Measurements from ENCODE around the gene PSD2. TPM values are rescaled to one million over a fixed set of nuclear protein-coding genes. Genes with fewer than 3 reads are reported as not detected.

The PSD2 gene
- total and polyA plus RNA-seq, 2 experiments from 2014 or later: 0.08 to 0.10 TPM

DNA sequence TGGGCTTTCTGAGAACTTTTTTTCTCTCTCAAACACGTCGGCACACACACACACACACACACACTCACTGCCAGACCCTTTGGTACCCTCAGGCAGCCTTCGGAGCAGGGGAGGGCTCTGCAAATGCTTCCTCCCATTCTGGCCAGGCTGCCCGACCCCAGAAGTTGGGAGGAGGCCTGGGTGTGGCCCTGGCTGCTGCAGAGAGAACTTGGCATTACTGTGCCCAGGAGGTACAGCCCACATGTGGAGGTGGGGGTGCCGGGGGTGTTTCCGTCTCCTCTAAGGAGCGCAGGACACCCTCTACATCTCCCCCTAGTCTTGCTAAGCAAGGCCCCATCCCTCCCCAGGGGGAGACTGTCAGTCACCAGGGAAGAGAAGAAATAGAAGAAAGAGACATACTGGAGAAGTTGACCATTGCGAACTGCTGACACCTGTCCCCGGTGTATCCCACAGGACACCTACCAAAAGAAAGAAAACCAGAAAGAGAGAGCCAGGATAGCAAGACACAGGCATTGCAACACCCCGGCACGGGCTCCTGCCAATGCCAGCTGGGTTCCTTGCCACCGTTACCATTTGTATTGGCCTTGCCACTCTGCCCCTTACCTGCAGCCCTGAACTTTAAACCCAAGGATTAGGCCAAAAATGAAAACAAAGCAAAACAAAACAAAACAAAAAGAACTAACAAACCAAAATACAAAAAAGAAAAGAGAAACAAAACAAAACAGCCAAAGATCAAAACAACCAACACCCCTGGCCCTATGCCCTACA is 69.3 kb downstream of the PSD2 start:
- Histone ChIP-seq H3K79me2 (replicated peaks; ENCODE audit: insufficient read depth) (no peaks in the 10 kb centered on the region), H3K36me3 (ENCODE audit: insufficient read depth) (no peaks in the 10 kb centered on the region), H4K20me1 (replicated peaks; ENCODE audit: insufficient read depth) (no peaks in the 10 kb centered on the region), H3K27me3 (ENCODE audit: insufficient read depth) (no peaks in the 10 kb centered on the region; the same call in 1 of the 2 replicates), H3K27ac (ENCODE audit: low read depth) (no peak overlapping the region), H3K4me3 (no peak overlapping the region), H3K9me2 (ENCODE audit: insufficient read depth) (no peaks in the 10 kb centered on the region), H3F3A (replicated peaks; ENCODE audit: low read depth) (no peaks in the 10 kb centered on the region), H3K4me1 (ENCODE audit: insufficient read depth) (0 out of 2 replicates have a peak, but pooled peaks cover 4% of the 10 kb centered on the region), H2AFZ (no peak overlapping the region), H3K4me2 (no peak overlapping the region)
- no peaks in the 10 kb centered on the region for H3K36me3 Mint-ChIP-seq (ENCODE audit: low read depth)
- H3K4me3 Mint-ChIP-seq: no peak overlapping the region
- ATAC-seq (no peak), DNase-seq (ENCODE audit: low spot score) (no peak)
- H3K27me3 Mint-ChIP-seq (ENCODE audit: insufficient read depth, low read depth, poor library complexity): peaks cover 2% of the 10 kb centered on the region
- no peaks in the 10 kb centered on the region for H3K9me3 Mint-ChIP-seq
- H3K27ac Mint-ChIP-seq: no peak overlapping the region
- peaks cover 9% of the 10 kb centered on the region; the same call in 2 of the 3 replicates for H3K4me1 Mint-ChIP-seq
- TF ChIP-seq STAT1 (IDR thresholded peaks at IDR 0.05; ENCODE audit: unreplicated experiment): no peak
- TF ChIP-seq, protein P1, sequence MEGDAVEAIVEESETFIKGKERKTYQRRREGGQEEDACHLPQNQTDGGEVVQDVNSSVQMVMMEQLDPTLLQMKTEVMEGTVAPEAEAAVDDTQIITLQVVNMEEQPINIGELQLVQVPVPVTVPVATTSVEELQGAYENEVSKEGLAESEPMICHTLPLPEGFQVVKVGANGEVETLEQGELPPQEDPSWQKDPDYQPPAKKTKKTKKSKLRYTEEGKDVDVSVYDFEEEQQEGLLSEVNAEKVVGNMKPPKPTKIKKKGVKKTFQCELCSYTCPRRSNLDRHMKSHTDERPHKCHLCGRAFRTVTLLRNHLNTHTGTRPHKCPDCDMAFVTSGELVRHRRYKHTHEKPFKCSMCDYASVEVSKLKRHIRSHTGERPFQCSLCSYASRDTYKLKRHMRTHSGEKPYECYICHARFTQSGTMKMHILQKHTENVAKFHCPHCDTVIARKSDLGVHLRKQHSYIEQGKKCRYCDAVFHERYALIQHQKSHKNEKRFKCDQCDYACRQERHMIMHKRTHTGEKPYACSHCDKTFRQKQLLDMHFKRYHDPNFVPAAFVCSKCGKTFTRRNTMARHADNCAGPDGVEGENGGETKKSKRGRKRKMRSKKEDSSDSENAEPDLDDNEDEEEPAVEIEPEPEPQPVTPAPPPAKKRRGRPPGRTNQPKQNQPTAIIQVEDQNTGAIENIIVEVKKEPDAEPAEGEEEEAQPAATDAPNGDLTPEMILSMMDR (conservative IDR thresholded peaks at IDR 0.05; ENCODE audit: low read depth in 2 of 2): no peak
- TF ChIP-seq, protein P2, sequence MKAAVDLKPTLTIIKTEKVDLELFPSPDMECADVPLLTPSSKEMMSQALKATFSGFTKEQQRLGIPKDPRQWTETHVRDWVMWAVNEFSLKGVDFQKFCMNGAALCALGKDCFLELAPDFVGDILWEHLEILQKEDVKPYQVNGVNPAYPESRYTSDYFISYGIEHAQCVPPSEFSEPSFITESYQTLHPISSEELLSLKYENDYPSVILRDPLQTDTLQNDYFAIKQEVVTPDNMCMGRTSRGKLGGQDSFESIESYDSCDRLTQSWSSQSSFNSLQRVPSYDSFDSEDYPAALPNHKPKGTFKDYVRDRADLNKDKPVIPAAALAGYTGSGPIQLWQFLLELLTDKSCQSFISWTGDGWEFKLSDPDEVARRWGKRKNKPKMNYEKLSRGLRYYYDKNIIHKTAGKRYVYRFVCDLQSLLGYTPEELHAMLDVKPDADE (IDR thresholded peaks at IDR 0.05): no peak
- TF ChIP-seq ZNF114 (CRISPR knock-in tag; IDR thresholded peaks at IDR 0.05): no peak
- TF ChIP-seq ZNF331 (CRISPR knock-in tag; IDR thresholded peaks at IDR 0.05; ENCODE audit: low read depth): no peak
- TF ChIP-seq, protein P3, sequence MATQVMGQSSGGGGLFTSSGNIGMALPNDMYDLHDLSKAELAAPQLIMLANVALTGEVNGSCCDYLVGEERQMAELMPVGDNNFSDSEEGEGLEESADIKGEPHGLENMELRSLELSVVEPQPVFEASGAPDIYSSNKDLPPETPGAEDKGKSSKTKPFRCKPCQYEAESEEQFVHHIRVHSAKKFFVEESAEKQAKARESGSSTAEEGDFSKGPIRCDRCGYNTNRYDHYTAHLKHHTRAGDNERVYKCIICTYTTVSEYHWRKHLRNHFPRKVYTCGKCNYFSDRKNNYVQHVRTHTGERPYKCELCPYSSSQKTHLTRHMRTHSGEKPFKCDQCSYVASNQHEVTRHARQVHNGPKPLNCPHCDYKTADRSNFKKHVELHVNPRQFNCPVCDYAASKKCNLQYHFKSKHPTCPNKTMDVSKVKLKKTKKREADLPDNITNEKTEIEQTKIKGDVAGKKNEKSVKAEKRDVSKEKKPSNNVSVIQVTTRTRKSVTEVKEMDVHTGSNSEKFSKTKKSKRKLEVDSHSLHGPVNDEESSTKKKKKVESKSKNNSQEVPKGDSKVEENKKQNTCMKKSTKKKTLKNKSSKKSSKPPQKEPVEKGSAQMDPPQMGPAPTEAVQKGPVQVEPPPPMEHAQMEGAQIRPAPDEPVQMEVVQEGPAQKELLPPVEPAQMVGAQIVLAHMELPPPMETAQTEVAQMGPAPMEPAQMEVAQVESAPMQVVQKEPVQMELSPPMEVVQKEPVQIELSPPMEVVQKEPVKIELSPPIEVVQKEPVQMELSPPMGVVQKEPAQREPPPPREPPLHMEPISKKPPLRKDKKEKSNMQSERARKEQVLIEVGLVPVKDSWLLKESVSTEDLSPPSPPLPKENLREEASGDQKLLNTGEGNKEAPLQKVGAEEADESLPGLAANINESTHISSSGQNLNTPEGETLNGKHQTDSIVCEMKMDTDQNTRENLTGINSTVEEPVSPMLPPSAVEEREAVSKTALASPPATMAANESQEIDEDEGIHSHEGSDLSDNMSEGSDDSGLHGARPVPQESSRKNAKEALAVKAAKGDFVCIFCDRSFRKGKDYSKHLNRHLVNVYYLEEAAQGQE (IDR thresholded peaks at IDR 0.05; ENCODE audit: unreplicated experiment): no peak

DNA sequence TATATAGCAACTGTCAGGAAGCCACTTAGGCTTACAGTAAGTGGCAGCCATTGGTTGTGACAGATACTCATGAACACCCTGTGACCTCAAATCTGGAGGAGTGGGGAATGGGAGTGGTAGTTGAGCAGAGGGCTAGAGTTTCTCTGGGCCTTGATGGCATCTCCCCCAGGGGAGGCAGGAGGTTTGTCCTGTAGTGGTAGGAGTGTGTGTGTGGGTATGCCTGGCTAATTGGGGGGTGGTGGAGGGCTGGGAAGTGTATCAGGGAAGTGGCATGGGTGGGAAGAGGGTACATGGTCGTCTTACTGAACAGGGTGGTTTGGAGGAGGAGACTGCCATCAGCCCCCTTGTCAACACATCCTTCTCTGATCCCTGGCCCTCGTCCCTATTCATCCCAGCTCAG is 71.5 kb downstream of the PSD2 start:
- Mint-ChIP-seq H3K4me3 (no peak overlapping the region), H3K27me3 (ENCODE audit: insufficient read depth, low read depth, poor library complexity) (peaks cover 4% of the 10 kb centered on the region), H3K4me1 (peaks cover 9% of the 10 kb centered on the region), H3K36me3 (ENCODE audit: low read depth) (no peaks in the 10 kb centered on the region), H3K27ac (no peak overlapping the region), H3K9me3 (no peaks in the 10 kb centered on the region)
- Histone ChIP-seq H3K27me3 (ENCODE audit: insufficient read depth) (no peaks in the 10 kb centered on the region), H3K4me1 (ENCODE audit: insufficient read depth) (0 out of 2 replicates have a peak, but pooled peaks cover 4% of the 10 kb centered on the region), H3K9me2 (ENCODE audit: insufficient read depth) (no peaks in the 10 kb centered on the region), H3K27ac (ENCODE audit: low read depth) (no peak overlapping the region), H4K20me1 (replicated peaks; ENCODE audit: insufficient read depth) (no peaks in the 10 kb centered on the region), H3F3A (replicated peaks; ENCODE audit: low read depth) (no peaks in the 10 kb centered on the region), H3K36me3 (ENCODE audit: insufficient read depth) (no peaks in the 10 kb centered on the region), H2AFZ (no peak overlapping the region), H3K4me3 (no peak overlapping the region), H3K4me2 (no peak overlapping the region), H3K79me2 (replicated peaks; ENCODE audit: insufficient read depth) (no peaks in the 10 kb centered on the region)
- ATAC-seq (no peak), DNase-seq (ENCODE audit: low spot score) (no peak)
- TF ChIP-seq, protein P4, sequence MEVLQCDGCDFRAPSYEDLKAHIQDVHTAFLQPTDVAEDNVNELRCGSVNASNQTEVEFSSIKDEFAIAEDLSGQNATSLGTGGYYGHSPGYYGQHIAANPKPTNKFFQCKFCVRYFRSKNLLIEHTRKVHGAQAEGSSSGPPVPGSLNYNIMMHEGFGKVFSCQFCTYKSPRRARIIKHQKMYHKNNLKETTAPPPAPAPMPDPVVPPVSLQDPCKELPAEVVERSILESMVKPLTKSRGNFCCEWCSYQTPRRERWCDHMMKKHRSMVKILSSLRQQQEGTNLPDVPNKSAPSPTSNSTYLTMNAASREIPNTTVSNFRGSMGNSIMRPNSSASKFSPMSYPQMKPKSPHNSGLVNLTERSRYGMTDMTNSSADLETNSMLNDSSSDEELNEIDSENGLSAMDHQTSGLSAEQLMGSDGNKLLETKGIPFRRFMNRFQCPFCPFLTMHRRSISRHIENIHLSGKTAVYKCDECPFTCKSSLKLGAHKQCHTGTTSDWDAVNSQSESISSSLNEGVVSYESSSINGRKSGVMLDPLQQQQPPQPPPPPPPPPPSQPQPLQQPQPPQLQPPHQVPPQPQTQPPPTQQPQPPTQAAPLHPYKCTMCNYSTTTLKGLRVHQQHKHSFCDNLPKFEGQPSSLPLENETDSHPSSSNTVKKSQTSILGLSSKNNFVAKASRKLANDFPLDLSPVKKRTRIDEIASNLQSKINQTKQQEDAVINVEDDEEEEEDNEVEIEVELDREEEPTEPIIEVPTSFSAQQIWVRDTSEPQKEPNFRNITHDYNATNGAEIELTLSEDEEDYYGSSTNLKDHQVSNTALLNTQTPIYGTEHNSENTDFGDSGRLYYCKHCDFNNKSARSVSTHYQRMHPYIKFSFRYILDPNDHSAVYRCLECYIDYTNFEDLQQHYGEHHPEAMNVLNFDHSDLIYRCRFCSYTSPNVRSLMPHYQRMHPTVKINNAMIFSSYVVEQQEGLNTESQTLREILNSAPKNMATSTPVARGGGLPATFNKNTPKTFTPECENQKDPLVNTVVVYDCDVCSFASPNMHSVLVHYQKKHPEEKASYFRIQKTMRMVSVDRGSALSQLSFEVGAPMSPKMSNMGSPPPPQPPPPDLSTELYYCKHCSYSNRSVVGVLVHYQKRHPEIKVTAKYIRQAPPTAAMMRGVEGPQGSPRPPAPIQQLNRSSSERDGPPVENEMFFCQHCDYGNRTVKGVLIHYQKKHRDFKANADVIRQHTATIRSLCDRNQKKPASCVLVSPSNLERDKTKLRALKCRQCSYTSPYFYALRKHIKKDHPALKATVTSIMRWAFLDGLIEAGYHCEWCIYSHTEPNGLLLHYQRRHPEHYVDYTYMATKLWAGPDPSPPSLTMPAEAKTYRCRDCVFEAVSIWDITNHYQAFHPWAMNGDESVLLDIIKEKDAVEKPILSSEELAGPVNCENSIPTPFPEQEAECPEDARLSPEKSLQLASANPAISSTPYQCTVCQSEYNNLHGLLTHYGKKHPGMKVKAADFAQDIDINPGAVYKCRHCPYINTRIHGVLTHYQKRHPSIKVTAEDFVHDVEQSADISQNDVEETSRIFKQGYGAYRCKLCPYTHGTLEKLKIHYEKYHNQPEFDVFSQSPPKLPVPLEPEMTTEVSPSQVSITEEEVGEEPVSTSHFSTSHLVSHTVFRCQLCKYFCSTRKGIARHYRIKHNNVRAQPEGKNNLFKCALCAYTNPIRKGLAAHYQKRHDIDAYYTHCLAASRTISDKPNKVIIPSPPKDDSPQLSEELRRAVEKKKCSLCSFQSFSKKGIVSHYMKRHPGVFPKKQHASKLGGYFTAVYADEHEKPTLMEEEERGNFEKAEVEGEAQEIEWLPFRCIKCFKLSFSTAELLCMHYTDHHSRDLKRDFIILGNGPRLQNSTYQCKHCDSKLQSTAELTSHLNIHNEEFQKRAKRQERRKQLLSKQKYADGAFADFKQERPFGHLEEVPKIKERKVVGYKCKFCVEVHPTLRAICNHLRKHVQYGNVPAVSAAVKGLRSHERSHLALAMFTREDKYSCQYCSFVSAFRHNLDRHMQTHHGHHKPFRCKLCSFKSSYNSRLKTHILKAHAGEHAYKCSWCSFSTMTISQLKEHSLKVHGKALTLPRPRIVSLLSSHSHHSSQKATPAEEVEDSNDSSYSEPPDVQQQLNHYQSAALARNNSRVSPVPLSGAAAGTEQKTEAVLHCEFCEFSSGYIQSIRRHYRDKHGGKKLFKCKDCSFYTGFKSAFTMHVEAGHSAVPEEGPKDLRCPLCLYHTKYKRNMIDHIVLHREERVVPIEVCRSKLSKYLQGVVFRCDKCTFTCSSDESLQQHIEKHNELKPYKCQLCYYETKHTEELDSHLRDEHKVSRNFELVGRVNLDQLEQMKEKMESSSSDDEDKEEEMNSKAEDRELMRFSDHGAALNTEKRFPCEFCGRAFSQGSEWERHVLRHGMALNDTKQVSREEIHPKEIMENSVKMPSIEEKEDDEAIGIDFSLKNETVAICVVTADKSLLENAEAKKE (CRISPR knock-in tag; IDR thresholded peaks at IDR 0.05): no peak
- TF ChIP-seq NANOG (IDR thresholded peaks at IDR 0.05; ENCODE audit: borderline replicate concordance): no peak
